HUDEP-2 (cell line): ENCODE results near the gene MED13L.

Experiments
- DNase-seq, 76 experiments: peaks; one replicate each; lab custom pipeline; 2025; ENCODE audit not compliant: unreplicated experiment in 76 of 76; lab: John Stamatoyannopoulos, UW

The MED13L gene

GRCh38 chr12:116160231-116160630, 117.3 kb downstream of the MED13L start:
- peak in 11 of 76 experiments; percentile 6 to 32 (median 15) for DNase-seq

DNA sequence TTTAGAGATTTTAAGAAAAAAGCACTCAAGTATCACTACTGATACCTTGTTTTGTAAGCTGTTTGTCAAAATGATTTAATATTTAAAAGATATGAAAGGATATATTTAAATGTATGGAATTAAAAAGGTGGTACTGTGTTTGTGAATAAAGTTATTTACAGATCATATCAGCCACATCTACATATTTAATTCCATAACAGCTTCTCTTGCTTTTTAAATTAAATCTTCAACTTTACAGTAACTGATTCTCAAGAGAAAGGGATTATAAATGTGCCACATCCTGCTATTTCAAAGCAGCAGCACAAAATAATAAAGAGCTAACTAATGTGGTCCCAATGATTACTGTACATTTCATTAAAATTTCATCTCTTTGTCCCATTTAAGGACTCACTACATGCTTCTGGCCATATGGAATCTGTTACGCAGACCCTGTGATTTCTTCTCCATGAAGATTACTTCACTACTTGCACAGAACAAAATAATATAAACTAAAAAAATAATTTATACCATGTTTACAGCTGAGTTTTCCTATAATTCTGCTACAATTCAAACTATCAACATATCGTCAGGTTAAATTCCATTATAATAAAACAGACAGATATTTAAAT, 117.8 kb downstream of the MED13L start:
- DNase-seq = no peak

DNA sequence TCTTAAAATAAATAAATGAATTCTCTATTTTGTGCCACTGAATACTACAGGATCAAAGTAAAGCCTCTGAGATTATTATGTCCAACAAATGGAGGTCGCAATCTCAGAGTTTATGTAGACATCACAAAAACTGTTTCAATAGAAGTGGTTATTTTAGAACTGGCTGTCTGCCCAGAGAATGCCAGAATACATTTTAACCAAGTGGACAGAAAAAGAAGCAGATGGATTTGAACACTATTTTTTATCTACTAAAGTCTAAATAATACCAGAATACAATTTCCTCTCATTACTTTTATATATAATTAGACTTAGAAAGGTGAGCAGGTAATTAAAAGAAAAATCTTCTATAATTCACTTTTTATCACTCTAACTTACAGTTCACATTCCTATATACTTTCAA, 118.3 kb downstream of the MED13L start:
- DNase-seq = no peak

- DNase-seq = no peak
Measured at GRCh38 chr12:116157845-116158267, 119.6 kb downstream of the MED13L start.

- no peak for DNase-seq
Measured at GRCh38 chr12:116156614-116157013, 120.9 kb downstream of the MED13L start.

DNA sequence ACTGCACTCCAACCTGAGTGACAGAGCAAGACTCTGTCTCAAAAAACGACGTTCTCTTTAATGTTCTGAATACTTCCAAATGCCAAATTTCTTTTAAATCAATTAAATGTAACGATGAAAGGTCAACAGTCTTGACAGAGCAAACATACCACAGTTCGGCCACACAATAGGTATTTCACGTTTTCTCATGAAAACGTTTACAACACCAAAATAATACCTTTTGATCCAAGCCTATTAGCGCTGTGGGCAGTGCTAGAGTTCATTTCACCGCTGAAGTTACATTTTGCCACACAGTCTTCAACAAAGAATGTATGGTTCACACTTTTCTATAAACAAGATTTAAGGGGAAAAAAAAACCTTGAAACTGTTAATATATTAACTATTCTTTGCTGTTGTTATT, 122.1 kb downstream of the MED13L start:
- DNase-seq = no peak

DNA sequence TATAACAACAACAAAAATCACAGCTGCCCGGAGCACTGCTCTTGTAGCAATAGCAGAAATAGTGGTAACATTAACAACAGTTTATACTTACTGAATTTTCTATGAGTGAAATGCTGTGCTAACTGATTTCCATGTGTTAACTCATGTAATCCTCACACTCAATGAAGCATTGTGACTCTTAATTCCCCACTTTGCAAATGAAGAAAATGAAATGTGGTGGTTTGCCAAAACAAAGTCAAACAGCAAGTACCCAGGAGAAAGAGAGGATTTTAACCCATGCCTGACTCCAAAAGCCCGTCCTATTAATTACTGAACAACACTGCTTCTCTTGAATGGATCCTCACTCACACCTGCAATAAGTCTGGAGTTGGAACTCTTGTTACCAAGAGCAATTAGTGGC, 123.5 kb downstream of the MED13L start:
- DNase-seq = no peak

DNA sequence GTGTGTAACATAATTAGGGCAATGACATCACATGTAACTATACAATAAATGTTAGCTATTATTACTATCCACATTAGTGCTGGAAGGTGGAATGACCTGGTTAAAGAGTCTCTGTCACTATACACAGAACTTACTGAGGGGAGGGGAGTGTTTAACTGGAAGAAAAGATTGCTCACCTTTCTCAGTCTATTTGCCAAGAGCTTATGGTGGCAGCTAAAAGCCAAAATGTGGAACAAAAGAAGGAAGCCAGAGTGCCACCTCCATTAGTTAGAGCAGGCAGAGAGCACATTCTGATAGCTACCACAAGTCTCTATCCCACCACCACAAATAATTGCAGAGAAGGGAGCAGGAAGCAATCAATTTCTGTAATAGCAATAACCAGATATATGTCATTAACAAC, 124.4 kb downstream of the MED13L start:
- DNase-seq = no peak

- no peak for DNase-seq
Measured at GRCh38 chr12:116152268-116152667, 125.2 kb downstream of the MED13L start.

GRCh38 chr12:116150452-116150851, 127.0 kb downstream of the MED13L start:
- no peak for DNase-seq

GRCh38 chr12:116150001-116150400, 127.5 kb downstream of the MED13L start:
- DNase-seq = no peak

GRCh38 chr12:116148844-116149243, 128.6 kb downstream of the MED13L start:
- DNase-seq = no peak

GRCh38 chr12:116146386-116146785, 131.1 kb downstream of the MED13L start:
- no peak for DNase-seq

DNA sequence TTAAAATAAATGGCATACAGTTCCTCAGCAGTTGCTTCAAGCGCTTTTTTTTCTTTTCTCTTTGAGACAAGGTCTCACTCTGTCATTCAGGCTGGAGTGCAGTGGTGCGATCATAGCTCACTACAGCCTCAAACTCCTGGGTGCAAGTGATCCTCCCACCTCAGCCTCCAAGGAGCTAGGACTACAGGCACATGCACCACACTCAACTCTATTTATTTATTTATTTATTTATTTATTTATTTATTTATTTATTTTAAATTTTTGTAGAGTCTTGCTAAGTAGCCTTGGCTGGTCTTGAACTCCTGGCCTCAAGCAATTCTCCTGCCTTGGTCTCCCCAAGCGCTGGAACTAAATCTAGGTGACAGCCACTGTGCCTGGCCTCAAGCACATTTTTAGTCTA, 132.0 kb downstream of the MED13L start:
- DNase-seq = no peak

DNA sequence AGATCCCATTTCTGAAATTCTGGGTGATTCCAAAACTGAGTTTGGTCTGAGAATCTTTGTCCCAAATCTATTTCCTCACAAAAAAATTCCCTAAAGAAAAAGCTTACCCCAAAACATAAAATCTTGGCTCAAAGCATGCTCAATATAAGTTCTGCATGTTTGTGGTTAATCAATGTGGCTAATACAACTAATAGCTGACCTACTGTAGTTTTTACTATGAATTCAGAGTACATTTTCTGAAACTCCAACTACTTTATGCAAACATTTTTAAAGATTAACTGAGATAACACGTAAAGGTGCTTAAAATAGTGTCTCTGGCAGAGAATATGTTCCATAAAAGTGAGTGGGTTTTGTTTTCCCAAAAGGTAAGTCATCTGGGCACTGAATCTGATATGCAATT, 133.1 kb downstream of the MED13L start:
- DNase-seq = no peak

GRCh38 chr12:116143909-116144308, 133.6 kb downstream of the MED13L start:
- DNase-seq = no peak

DNA sequence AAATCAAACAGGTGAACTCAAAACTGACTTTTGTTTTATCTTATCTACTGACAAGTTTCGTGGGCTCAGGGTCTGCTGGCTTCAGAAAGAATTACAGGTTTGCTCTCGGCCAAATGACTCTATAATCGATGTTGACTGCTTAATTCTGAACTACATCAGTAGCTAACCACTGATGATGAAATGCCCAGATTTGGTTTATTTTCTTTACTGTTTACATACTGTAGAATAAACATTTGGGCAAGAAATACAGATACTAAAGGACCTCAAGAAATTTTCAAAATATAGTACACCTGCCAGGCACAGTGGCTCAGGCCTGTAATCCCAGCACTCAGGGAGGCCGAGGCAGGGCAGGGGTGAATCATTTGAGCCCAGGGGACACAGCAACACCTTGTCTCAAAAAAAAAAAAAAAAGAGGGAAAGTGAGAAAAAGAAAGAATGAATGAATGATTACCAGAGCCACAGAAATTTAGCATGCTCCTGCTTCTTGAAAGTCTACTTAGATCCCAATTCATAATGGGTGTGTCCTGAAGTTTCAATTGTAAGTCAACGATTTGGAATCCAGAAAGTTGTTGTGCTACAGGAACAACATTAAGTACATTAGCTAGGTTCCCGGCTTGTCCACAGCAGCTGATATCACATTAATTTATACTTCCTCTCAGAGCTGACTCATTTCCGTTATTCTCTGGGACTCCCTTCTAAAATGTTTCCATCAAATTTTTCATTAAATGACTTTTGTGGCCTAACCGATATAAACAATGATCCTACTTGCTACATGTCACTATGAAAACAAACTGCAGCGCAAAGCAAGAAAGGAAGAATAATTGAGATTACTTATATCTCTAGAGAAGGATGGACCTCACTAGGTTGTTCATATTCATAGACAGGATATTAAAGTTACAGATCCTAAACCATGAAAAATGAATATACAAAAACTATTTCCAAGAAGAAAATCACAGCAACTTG, 134.3 kb downstream of the MED13L start:
- peak in 3 of 76 experiments; percentile 10 to 22 (median 15) for DNase-seq

DNA sequence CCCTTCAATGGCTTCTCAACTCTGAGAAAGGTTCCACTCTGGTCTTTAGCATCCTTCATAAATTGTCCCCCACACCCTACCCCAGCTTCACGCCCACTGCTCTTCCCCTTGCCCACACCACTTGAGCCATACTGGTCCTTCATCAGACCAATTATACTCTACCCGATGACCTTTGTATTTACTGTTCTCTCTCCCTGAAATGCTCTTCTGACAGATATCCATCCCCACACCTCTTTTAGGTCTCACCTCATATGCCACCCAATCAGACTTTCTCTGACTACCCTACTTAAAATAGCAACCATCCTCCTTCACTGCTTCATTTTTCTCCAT, 135.7 kb downstream of the MED13L start:
- no peak for DNase-seq

- DNase-seq = peak in 5 of 76 experiments; percentile 7 to 22 (median 13)
Measured at GRCh38 chr12:116141110-116141832, 136.2 kb downstream of the MED13L start.

DNA sequence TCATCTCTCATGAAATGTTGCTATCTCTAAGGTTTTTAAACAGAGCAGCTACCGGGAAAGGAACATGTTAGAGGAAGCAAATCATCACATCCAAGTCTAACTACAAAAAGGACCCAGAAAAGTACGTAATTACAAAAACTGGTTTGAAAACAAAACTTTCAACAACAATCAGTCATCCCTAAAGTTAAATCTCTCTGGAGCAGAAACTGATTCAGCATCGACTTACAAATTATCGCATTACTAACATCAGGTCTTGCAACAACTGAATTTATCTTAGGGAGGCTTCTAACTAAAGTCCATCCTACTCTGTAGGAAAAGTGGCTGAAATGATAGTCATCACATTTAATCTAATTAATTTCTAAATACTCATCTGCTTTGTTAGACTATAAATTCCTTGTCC, 137.0 kb downstream of the MED13L start:
- DNase-seq = no peak

DNA sequence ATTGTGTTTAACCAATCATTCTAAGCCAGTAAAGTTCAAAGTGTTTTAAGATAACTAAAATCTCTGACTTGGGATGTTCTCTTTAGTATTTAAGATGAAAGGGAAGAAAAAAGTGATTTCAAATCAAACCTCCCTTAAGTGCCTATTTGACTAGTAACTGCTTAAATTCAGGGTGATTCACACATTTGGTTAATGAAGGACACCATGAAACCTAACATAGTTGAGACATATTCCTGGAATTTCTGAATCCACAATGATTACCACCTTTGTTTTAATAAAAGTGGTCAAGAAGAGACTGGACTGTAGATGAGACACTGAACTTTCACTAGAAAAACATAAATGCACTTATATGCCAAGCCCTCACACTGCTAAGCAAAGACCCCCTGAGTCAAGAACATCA, 138.7 kb downstream of the MED13L start:
- DNase-seq = no peak
